ENCODE results near the gene EBPL. TPM values are rescaled to one million over a fixed set of nuclear protein-coding genes. Genes with fewer than 3 reads are reported as not detected.

Gene EBPL
- polyA plus RNA-seq, 3 donors: 10.2 to 29.4 (median 27.3) TPM

- H3K9ac ChIP-seq (ENCODE audit: insufficient read depth, low read length, poor library complexity, severe bottlenecking): no peak overlapping the region
- Mint-ChIP-seq H3K4me3 (no peak overlapping the region), H3K36me3 (peaks cover 0 to 3% of the 10 kb centered on the region in 2 donors), H3K27ac (no peak overlapping the region), H3K4me1 (peaks cover 21% of the 10 kb centered on the region), H3K9me3 (no peaks in the 10 kb centered on the region), H3K27me3 (ENCODE audit: low read depth in 3 of 3) (peaks cover 0 to 4% (median 3%) of the 10 kb centered on the region in 3 donors)
- no peak overlapping the region for H3K27ac ChIP-seq (ENCODE audit: low read depth in 1 of 2, low read length in 2 of 2)
- DNase-seq: no peak
- no peak overlapping the region for H3K4me2 ChIP-seq (replicated peaks; ENCODE audit: extremely low read depth, low read length, poor library complexity, severe bottlenecking)
- intact Hi-C loops (cut with micrococcal nuclease): no loop called here
- H3K36me3 ChIP-seq (replicated peaks in 1 of 2; ENCODE audit: control insufficient read depth in 1 of 2, insufficient read depth in 2 of 2, low read length in 2 of 2): no peaks in the 10 kb centered on the region
- TF ChIP-seq, protein P1, sequence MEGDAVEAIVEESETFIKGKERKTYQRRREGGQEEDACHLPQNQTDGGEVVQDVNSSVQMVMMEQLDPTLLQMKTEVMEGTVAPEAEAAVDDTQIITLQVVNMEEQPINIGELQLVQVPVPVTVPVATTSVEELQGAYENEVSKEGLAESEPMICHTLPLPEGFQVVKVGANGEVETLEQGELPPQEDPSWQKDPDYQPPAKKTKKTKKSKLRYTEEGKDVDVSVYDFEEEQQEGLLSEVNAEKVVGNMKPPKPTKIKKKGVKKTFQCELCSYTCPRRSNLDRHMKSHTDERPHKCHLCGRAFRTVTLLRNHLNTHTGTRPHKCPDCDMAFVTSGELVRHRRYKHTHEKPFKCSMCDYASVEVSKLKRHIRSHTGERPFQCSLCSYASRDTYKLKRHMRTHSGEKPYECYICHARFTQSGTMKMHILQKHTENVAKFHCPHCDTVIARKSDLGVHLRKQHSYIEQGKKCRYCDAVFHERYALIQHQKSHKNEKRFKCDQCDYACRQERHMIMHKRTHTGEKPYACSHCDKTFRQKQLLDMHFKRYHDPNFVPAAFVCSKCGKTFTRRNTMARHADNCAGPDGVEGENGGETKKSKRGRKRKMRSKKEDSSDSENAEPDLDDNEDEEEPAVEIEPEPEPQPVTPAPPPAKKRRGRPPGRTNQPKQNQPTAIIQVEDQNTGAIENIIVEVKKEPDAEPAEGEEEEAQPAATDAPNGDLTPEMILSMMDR (IDR thresholded peaks at IDR 0.05): no peak
- H3K4me3 ChIP-seq (replicated peaks in 1 of 3; ENCODE audit: low read depth in 2 of 3, low read length in 3 of 3): no peak overlapping the region
- peaks cover 15 to 25% of the 10 kb centered on the region in 2 donors for H3K4me1 ChIP-seq (ENCODE audit: control insufficient read depth in 1 of 2, insufficient read depth in 2 of 2, low read length in 2 of 2)
- no peak overlapping the region for H2AFZ ChIP-seq (ENCODE audit: insufficient read depth, low read depth, low read length, poor library complexity, severe bottlenecking)
- WGBS (ENCODE audit: insufficient coverage): no CpG with 5 or more reads among the region's 5 CpGs
- H3K9me3 ChIP-seq (replicated peaks in 1 of 2; ENCODE audit: control insufficient read depth in 1 of 2, insufficient read depth in 1 of 2, low read length in 2 of 2): no peaks in the 10 kb centered on the region
- H4K20me1 ChIP-seq (ENCODE audit: insufficient read depth, low read length): no peaks in the 10 kb centered on the region
- no peaks in the 10 kb centered on the region for H3K27me3 ChIP-seq (ENCODE audit: control insufficient read depth in 2 of 2, insufficient read depth in 2 of 2, low read length in 2 of 2)
- no peaks in the 10 kb centered on the region for H3K79me2 ChIP-seq (ENCODE audit: insufficient read depth, low read length)
Observed at GRCh38 chr13:49649244-49649962, 41.9 kb downstream of the EBPL start.

DNA sequence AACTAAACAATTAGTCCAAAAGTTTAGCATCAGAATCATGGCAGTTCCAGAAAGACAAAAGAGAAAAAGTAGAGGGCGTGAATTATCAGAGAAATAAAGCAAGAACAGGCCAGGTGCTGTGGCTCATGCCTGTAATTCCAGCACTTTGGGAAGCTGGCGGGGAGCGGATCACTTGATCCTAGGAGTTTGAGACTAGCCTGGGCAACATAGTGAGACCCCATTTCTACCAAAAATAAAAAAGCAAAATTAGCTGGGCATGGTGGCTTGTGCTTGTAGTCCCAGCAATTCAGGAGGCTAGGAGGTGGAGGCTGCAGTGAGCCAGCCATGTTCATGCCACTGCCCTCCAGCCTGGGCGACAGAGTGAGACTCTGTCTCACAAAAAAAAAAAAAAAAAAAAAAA is 44.6 kb downstream of the EBPL start:
- no peak overlapping the region for H3K4me3 ChIP-seq (replicated peaks in 1 of 3; ENCODE audit: low read depth in 2 of 3, low read length in 3 of 3)
- H3K36me3 ChIP-seq (replicated peaks in 1 of 2; ENCODE audit: control insufficient read depth in 1 of 2, insufficient read depth in 2 of 2, low read length in 2 of 2): no peaks in the 10 kb centered on the region
- intact Hi-C loops (cut with micrococcal nuclease): no loop called here
- DNase-seq: no peak
- H3K27me3 ChIP-seq (ENCODE audit: control insufficient read depth in 2 of 2, insufficient read depth in 2 of 2, low read length in 2 of 2): no peaks in the 10 kb centered on the region
- 100% methylated on average over 1 of the region's 4 CpGs for WGBS (ENCODE audit: insufficient coverage)
- no peak overlapping the region for H3K4me2 ChIP-seq (replicated peaks; ENCODE audit: extremely low read depth, low read length, poor library complexity, severe bottlenecking)
- TF ChIP-seq, protein P1 (IDR thresholded peaks at IDR 0.05): no peak
- H2AFZ ChIP-seq (ENCODE audit: insufficient read depth, low read depth, low read length, poor library complexity, severe bottlenecking): no peak overlapping the region
- H3K36me3 Mint-ChIP-seq: peaks cover 0 to 3% of the 10 kb centered on the region in 2 donors
- H3K27ac ChIP-seq (ENCODE audit: low read depth in 1 of 2, low read length in 2 of 2): no peak overlapping the region
- peaks cover 0 to 4% (median 3%) of the 10 kb centered on the region in 3 donors for H3K27me3 Mint-ChIP-seq (ENCODE audit: low read depth in 3 of 3)
- no peak overlapping the region for H3K4me3 Mint-ChIP-seq
- H3K79me2 ChIP-seq (ENCODE audit: insufficient read depth, low read length): peaks cover 7% of the 10 kb centered on the region
- no peaks in the 10 kb centered on the region for H4K20me1 ChIP-seq (ENCODE audit: insufficient read depth, low read length)
- no peak overlapping the region for H3K9ac ChIP-seq (ENCODE audit: insufficient read depth, low read length, poor library complexity, severe bottlenecking)
- H3K4me1 Mint-ChIP-seq: peaks cover 39% of the 10 kb centered on the region
- H3K4me1 ChIP-seq (ENCODE audit: control insufficient read depth in 1 of 2, insufficient read depth in 2 of 2, low read length in 2 of 2): peaks cover 34 to 52% of the 10 kb centered on the region in 2 donors
- no peak overlapping the region for H3K27ac Mint-ChIP-seq
- peaks cover 0 to 1% (median 0%) of the 10 kb centered on the region in 7 donors for H3K9me3 Mint-ChIP-seq
- no peaks in the 10 kb centered on the region for H3K9me3 ChIP-seq (replicated peaks in 1 of 2; ENCODE audit: control insufficient read depth in 1 of 2, insufficient read depth in 1 of 2, low read length in 2 of 2)

Data from CD14-positive monocyte (primary cell).